Lung microvascular endothelial cell (primary cell): ENCODE results near the gene KRTAP5-1. TPM values are rescaled to one million over a fixed set of nuclear protein-coding genes. Genes with fewer than 3 reads are reported as not detected.

ENCODE experiments used
- DNase-seq, 2 donors: peaks; one replicate each; pipeline versions ENCODE4 v3.0.0 to v3.0.0-alpha.2; 2010; ENCODE audit warnings: low read depth in 2 of 2
- total RNA-seq: library from RNA; depleted of rRNA; stranded (reverse); fragments of >200 nt; gene quantifications from 2 replicates; pipeline ENCODE4 v1.2.1, GENCODE V29; 2014

The KRTAP5-1 gene
- total RNA-seq, 1 donor from 2014 or later: not detected

GRCh38 chr11:1572197-1573076 is 12.6 kb downstream of the KRTAP5-1 start, which contains the start of gene DUSP8:
Gene DUSP8, minus strand, starts transcription at chr11:1572271. Its CDS starts 6,445 bp downstream, at chr11:1565826.
- peak; percentile 89 to 92 for DNase-seq

- no peak for DNase-seq
Measured at GRCh38 chr11:1571760-1572196, 13.3 kb downstream of the KRTAP5-1 start.

GRCh38 chr11:1570896-1571759 is 14.0 kb downstream of the KRTAP5-1 start:
- DNase-seq: no peak

- no peak for DNase-seq
Measured at GRCh38 chr11:1570531-1570895, 14.6 kb downstream of the KRTAP5-1 start.

DNA sequence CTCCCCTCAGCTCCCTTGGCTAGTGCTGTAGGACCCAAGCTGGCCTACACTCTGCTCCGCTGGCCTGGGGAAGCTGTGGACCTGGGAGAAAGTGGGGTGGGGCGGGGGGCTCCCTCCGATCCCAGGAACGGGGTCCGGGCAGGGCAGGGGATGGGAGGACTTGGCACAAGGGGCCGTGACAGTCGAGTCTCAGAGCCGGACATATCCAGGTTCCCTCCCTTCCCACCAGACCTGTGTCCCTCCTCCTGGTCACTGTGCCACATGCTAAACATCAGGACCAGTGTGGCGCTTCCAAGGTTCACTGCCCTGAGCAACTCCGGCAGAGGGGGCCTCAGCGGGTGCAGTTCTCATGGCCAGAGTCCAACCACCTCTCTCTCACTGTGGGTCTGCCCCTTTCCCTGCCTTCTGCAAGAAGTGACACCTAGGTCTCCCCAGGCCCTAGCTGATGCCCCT is 15.1 kb downstream of the KRTAP5-1 start:
- DNase-seq: no peak

- DNase-seq: no peak
Measured at GRCh38 chr11:1569251-1569780, 15.8 kb downstream of the KRTAP5-1 start.

DNA sequence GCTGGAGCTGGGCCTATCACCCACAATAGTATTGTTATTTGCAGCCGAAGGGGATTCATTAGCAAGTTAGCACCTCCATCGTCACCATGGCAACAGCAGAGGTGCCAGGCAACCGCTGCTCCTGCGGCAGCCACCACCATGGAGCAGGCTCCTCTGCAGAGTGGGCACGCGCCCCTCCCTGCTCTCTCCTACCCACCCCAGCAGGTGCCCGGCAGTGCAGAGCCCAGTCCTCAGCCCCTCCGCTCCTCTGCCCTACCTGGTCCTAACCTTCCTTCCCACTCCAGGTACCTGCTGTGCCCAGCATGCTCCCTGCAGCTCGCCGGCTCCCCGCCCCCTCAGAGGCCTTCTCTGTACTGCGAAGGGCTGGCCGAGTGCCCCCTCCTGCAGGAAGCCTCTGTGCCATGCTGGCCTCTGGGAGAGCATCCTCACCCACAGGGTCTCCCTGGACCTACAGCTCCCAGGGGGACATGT is 16.6 kb downstream of the KRTAP5-1 start:
- no peak for DNase-seq

DNA sequence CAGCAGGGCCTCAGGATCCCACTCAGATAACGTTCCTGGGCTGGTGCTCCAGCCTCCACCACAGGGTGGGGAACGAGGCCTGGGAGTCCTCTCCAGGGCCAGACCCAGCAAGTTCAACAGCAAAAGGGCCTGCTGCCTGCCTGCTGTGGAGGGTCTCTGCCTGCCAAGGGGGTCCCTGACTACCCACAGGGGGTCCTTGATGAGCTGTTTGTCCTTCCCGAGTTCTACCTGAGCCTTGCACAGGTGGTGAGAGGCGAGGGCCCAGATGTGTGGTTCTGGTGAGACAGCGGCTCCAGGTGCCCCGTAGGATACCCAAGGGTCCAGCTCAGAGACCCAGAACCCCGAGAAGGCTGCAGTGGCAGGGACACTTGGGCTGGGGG is 17.4 kb downstream of the KRTAP5-1 start:
- DNase-seq: no peak

GRCh38 chr11:1567052-1567720 is 17.9 kb downstream of the KRTAP5-1 start:
- no peak for DNase-seq

GRCh38 chr11:1566381-1567051 is 18.6 kb downstream of the KRTAP5-1 start:
- no peak for DNase-seq

GRCh38 chr11:1565904-1566247 is 19.2 kb downstream of the KRTAP5-1 start:
- DNase-seq: no peak

DNA sequence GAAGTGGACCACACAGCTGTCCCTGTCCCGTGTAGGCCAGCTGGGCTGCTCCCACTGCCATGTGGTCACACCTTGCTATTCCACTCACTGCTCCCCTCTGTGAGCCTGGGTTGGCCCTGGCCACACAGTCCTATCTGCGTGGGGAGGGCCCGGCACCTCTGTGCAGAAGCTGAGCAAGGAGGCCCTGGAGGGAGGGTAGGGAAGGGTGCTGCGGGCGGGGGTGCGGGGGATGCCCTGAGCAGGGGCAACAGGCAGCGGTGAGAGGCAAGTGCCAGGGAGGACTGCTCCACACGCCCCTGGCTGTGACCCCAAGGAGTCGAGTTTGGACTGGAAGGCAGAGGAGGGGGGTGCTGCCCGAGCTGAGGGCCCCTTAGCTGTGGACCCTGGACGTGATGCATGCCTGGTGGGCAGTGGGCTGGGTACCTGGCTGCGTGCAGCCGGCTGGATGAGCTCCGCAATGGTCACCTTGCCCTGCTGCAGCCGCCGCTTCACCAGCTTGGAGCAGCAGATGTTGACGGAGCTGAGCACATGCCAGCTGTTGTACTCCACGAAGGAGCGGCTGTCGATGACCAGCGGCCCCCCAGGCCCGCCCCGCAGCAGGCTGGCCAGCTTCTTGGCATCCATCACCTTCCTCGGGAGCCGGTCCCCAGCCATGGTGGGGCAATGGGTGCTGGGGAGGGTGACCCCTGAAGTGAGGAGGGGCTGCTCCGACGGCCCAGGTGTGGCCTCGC is 19.7 kb downstream of the KRTAP5-1 start:
- no peak for DNase-seq

- peak; percentile 55 to 76 for DNase-seq
Measured at GRCh38 chr11:1564535-1565172, 20.4 kb downstream of the KRTAP5-1 start.

GRCh38 chr11:1563697-1564534 is 21.2 kb downstream of the KRTAP5-1 start:
- DNase-seq: no peak

- no peak for DNase-seq
Measured at GRCh38 chr11:1563149-1563638, 21.9 kb downstream of the KRTAP5-1 start.

DNA sequence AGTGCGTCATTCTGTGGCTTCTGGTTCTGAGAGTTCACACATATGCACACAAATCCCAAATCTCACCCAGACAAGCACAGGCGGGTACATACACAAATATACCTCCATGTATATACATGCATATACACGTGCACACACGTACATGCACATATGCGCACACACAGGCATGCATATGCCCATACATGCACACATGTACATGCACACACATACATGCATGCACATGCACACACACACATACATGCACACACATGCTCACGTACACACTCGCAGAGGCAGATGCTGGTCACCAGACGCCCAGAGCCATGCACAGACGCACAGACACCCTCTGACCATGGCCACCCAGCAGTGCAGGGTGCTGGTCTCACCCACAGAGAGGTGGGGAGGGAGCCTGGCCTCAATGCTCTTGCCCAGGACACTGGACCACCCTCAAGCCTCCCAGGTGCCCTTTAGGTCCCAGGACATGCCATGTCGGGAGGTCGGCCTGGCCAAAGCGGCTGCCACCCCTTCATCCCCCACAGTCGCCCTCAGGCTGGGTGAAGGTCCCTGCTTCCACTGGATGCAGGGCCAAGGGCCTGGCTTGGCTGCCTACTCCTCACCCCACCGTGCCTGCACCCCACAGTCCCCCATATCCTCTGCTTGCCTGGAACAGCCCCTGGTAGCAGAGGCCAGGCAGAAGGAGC is 22.5 kb downstream of the KRTAP5-1 start:
- DNase-seq: no peak

DNA sequence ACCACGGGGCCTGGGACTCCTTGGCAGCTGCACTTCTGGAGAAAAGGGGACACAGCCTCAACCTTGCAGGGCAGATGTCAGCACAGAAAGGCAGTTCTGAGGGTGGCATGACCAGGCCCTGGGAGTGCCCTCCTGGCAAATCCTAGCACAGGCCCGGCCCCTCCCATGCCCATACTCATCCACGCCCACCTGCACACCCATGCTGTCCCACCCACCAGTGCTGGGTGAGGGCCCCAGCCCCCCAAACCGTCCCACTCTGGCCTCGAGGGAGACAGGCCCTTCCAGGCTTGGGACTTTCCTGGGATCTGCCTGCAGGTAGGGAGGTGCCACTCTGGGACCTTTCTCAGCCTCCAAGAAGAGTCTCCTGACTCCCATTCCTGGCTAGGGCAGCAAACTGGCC is 23.1 kb downstream of the KRTAP5-1 start:
- DNase-seq: no peak

DNA sequence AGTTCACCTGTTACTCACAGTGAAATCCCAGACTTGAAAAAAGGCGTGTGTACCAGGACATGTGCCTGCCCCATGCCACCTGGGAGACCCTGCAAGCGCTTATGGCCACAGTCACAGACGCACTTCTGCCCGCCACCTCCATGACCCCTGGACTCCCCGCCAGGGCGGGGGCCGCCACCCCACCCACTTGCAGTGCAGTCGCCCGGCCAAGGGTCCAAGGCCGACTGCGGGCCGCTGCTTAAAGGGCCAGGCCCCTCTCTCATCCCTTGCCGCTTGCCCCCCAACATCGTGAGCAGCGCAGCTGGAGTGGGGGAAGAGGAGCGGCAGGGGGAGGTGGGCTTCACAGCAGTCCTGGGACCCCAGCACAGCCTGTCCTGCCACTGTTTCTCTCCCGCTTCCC is 23.8 kb downstream of the KRTAP5-1 start:
- DNase-seq: no peak
